GM21381 (cell line): ENCODE results near the gene SUPT3H.
"Not testable (repeated sequence)": the region's sequence is repeated elsewhere in the genome, so short reads cannot be mapped to it uniquely, and the experiment has no call there.

Source experiments
- ATAC-seq: cut with Tn5 transposase; IDR thresholded peaks from one replicate; pipeline ENCODE4 v1.9.1; 2021; ENCODE audit warnings: mild to moderate bottlenecking, moderate library complexity; ENCODE audit not compliant: unreplicated experiment

SUPT3H gene

GRCh38 chr6:45185403-45186251 is 192.1 kb downstream of the SUPT3H start:
- ATAC-seq, result no peak

GRCh38 chr6:45184937-45185336 is 192.8 kb downstream of the SUPT3H start:
- no peak for ATAC-seq

- ATAC-seq, result no peak
Observed at GRCh38 chr6:45184040-45184439, 193.7 kb downstream of the SUPT3H start.

- ATAC-seq, result not testable (repeated sequence)
Observed at GRCh38 chr6:45176373-45176772, 201.4 kb downstream of the SUPT3H start.

GRCh38 chr6:45175272-45175671 is 202.5 kb downstream of the SUPT3H start:
- ATAC-seq, result no peak

GRCh38 chr6:45174045-45174444 is 203.7 kb downstream of the SUPT3H start:
- no peak for ATAC-seq

GRCh38 chr6:45171380-45171779 is 206.4 kb downstream of the SUPT3H start:
- no peak for ATAC-seq

- no peak for ATAC-seq
Observed at GRCh38 chr6:45170309-45170708, 207.4 kb downstream of the SUPT3H start.

- no peak for ATAC-seq
Observed at GRCh38 chr6:45169815-45170214, 207.9 kb downstream of the SUPT3H start.

GRCh38 chr6:45163952-45164766 is 213.6 kb downstream of the SUPT3H start:
- peak; percentile 68 for ATAC-seq

GRCh38 chr6:45160305-45160704 is 217.4 kb downstream of the SUPT3H start:
- no peak for ATAC-seq

GRCh38 chr6:45156075-45156474 is 221.7 kb downstream of the SUPT3H start:
- peak; percentile 100 for ATAC-seq

GRCh38 chr6:45155341-45155894 is 222.3 kb downstream of the SUPT3H start:
- ATAC-seq, result no peak

- no peak for ATAC-seq
Observed at GRCh38 chr6:45154679-45155078, 223.1 kb downstream of the SUPT3H start.

GRCh38 chr6:45148711-45149341 is 228.9 kb downstream of the SUPT3H start:
- no peak for ATAC-seq

- no peak for ATAC-seq
Observed at GRCh38 chr6:45148278-45148677, 229.5 kb downstream of the SUPT3H start.

- ATAC-seq, result not testable (repeated sequence)
Observed at GRCh38 chr6:45145658-45146057, 232.1 kb downstream of the SUPT3H start.

- ATAC-seq, result no peak
Observed at GRCh38 chr6:45138765-45139164, 239.0 kb downstream of the SUPT3H start.

GRCh38 chr6:45136495-45136894 is 241.2 kb downstream of the SUPT3H start:
- ATAC-seq, result no peak

GRCh38 chr6:45132658-45133294 is 245.0 kb downstream of the SUPT3H start:
- no peak for ATAC-seq

GRCh38 chr6:45132059-45132458 is 245.7 kb downstream of the SUPT3H start:
- no peak for ATAC-seq
